Effector memory CD4-positive, alpha-beta T cell (primary cell): ENCODE data around the gene GOPC.

ENCODE experiments used
- DNase-seq, 3 donors: peaks; one replicate each; pipeline ENCODE4 v3.0.0-alpha.2; 2020
- H3K27ac ChIP-seq: 2 replicates; pipeline ENCODE4 v1.7.0; 2013; ENCODE audit warnings: mild to moderate bottlenecking, low read length, moderate library complexity; ENCODE audit not compliant: insufficient read depth, poor library complexity, severe bottlenecking
- H3K27me3 ChIP-seq: replicated peaks from 2 replicates; pipeline ENCODE4 v1.7.0; 2013; ENCODE audit warnings: mild to moderate bottlenecking, low read length; ENCODE audit not compliant: insufficient read depth, control insufficient read depth, poor library complexity, severe bottlenecking
- H3K36me3 ChIP-seq: 2 replicates; pipeline ENCODE4 v1.7.0; 2013; ENCODE audit warnings: mild to moderate bottlenecking, low read length, moderate library complexity; ENCODE audit not compliant: control insufficient read depth, insufficient read depth
- H3K4me1 ChIP-seq: 2 replicates; pipeline ENCODE4 v1.7.0; 2013; ENCODE audit warnings: low read length, mild to moderate bottlenecking; ENCODE audit not compliant: control insufficient read depth, insufficient read depth, poor library complexity, severe bottlenecking
- H3K4me3 ChIP-seq: 2 replicates; pipeline ENCODE4 v1.7.0; 2013; ENCODE audit warnings: low read length, low read depth, mild to moderate bottlenecking; ENCODE audit not compliant: insufficient read depth, poor library complexity, severe bottlenecking
- H3K9me3 ChIP-seq: 2 replicates; pipeline ENCODE4 v1.7.0; 2013; ENCODE audit warnings: mild to moderate bottlenecking, low read length, moderate library complexity; ENCODE audit not compliant: control insufficient read depth

Gene GOPC

DNA sequence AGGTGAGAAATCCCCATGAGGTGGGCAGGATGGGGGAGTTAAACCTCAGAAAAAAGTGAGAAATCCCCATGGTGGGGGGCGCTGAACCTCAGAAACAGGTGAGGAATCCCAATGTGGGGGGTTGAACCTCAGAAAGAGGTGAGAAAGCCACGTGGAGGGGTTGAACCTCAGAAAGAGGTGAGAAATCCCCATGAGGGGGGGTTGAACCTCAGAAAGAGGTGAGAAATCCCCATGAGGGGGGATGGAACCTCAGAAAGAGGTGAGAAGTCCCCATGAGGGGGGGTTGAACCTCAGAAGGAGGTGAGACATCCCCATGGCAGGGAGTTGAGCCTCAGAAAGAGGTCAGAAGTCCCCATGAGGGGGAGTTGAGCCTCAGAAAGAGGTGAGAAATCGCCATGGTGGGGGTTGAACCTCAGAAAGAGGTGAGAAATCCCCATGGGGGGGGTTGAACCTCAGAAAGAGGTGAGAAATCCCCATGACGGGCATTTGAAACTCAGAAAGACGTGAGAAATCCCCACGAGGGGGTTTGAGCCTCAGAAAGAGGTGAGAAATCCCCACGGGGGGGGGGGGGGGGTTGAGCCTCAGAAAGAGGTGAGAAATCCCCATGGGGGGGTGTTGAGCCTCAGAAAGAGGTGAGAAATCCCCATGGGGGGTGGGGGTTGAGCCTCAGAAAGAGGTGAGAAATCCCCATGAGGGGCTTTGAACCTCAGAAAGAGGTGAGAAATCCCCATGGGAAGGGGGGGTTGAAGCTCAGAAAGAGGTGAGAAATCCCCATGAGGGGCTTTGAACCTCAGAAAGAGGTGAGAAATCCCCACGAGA lies 14.3 kb upstream of the GOPC start:
- H3K27ac ChIP-seq: no peak overlapping the region
- peak; percentile 34 to 58 (median 42) for DNase-seq
- H3K27me3 ChIP-seq: no peaks in the 10 kb centered on the region
- H3K9me3 ChIP-seq: no peaks in the 10 kb centered on the region
- no peaks in the 10 kb centered on the region for H3K36me3 ChIP-seq
- no peak overlapping the region for H3K4me3 ChIP-seq
- peaks cover 5% of the 10 kb centered on the region for H3K4me1 ChIP-seq

DNA sequence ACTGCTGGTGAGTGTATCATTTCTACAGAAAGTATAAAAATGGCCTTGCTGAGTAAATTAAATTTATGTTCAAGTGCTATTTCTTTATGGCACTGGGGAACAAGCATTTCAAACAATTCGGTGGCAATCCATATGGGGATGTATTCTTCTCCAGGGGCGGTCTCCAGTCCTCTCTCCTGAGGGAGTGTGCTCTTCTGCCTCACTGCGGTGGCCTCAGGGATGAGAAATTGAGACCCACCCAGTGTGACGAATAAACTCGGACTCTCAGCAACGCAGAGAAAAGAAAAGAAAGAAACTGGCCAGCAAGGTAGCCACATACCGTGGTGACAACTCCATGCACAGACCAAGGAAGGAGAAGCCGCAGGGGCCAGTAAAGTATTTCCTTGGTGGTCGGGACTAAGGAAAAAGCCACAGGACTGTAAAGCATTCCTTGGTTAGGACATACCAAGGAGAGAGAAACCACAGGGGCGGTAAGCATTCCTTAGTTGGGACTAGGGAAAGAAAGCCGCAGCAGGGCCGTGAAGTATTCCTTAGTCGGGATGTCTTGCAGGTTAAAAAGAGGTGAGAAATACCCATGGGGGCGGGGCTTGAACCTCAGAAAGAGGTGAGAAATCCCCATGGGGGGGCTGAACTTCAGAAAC lies 13.6 kb upstream of the GOPC start:
- H3K4me1 ChIP-seq: peaks cover 5% of the 10 kb centered on the region
- no peak overlapping the region for H3K27ac ChIP-seq
- H3K27me3 ChIP-seq: no peaks in the 10 kb centered on the region
- no peak for DNase-seq
- H3K4me3 ChIP-seq: no peak overlapping the region
- no peaks in the 10 kb centered on the region for H3K9me3 ChIP-seq
- no peaks in the 10 kb centered on the region for H3K36me3 ChIP-seq

DNA sequence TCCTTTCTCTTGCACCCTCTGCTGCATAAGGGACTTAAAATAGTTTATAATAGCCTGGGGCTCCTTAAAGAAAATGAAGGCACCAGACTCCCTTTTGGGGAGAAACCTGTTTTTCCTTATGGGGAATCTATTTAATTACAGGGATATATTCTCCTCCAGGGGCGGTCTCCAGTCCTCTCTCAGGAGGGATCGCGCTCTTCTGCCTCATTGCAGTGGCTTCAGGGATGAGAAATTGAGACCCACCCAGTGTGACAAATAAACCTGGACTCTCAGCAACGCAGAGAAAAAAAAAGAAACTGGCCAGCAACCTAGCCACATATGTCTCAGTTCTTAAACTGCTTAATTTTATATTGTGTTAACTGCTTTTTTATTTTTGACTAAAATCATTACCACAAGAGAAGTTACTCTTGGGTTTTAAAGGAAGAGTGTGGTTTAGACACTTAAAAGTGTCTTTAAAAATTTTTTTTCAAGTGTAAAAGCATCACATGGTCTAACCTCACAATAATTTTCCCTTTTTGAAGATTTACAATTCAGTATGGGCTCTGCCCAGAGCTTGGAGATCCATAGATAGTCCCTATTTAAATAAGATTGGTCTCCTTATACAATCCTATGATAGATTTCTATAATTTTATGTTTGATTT lies 11.7 kb upstream of the GOPC start:
- no peak for DNase-seq
- H3K27me3 ChIP-seq: no peaks in the 10 kb centered on the region
- no peak overlapping the region for H3K4me3 ChIP-seq
- H3K4me1 ChIP-seq: peaks cover 5% of the 10 kb centered on the region
- no peaks in the 10 kb centered on the region for H3K36me3 ChIP-seq
- no peak overlapping the region for H3K27ac ChIP-seq
- no peaks in the 10 kb centered on the region for H3K9me3 ChIP-seq

DNA sequence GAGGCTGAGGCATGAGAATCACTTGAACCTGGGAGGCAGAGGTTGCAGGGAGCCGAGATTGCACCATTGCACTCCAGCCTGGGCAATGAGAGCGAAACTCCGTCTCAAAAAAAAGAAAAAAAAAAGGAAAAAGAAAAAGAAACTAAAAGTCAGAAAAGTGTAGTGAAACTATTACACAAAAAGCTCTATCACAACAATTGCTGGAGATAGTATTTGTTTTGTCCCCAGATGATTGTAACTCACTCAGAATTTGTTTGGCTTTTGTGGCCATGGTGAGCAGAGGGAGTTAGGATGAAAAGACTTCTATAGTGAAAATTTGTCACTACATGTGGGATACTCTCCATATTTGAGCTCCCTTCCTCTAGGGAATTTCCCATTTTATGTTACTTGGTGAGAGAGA lies 5.2 kb upstream of the GOPC start:
- no peak for DNase-seq

DNA sequence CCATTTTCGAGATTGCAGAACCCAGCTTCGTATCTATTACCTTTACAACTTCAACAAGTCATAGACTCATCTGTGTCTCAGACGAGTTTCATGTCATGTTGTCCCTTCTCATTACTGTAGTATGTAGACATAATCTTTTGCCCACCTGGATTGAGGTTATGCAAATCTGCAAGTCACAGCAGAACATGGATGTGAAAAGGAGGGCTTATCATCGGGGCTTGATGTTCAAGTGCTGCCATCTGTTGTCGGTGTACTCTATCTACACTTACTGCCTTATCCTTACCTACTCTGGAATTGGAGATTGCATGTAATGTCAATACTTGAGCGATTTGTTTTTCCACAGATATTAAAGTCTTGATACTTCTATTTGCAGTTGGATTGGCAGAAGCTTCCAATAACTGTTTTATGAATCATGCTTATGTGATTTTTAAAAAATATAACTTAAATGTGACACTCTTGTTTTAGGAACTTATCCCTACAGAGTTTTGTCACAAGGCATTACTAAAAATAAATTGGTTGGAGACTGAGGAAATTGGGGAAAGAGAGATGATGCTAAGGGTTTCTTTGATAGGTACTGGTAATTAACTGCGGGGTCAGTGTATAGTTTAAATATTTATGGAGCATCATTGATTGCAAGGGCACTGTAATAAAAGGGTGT lies 3.0 kb upstream of the GOPC start:
- peak in 2 of 3 donors; percentile 4 to 25 for DNase-seq
- no peak overlapping the region for H3K27ac ChIP-seq
- H3K27me3 ChIP-seq: no peaks in the 10 kb centered on the region
- no peaks in the 10 kb centered on the region for H3K9me3 ChIP-seq
- H3K36me3 ChIP-seq: no peaks in the 10 kb centered on the region
- peaks cover 13% of the 10 kb centered on the region for H3K4me1 ChIP-seq
- no peak overlapping the region for H3K4me3 ChIP-seq

More for the DNA sequence above, 5.2 kb upstream of the GOPC start:
- Histone ChIP-seq H3K9me3 (no peaks in the 10 kb centered on the region), H3K27me3 (no peaks in the 10 kb centered on the region), H3K36me3 (no peaks in the 10 kb centered on the region), H3K27ac (no peak overlapping the region), H3K4me3 (no peak overlapping the region), H3K4me1 (peaks cover 5% of the 10 kb centered on the region)

DNA sequence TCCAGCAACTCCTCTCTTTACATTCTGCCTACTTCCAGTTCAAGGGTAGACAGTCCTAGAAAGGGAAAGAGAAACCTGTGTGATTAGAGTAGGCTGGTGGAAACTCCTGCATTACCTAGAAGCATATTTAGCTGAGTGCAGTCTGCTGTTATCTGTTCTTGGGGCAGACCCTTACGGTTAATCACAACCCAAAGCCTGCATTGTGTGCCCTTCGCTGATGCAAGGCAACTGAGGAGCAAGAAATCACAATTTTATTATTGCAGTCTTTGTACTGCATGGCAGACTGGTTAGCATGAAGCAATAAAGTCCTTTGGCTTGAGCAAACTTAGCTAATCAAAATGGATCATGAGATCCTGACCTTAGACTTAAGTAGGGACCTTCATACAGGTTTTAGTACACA lies 1.5 kb upstream of the GOPC start:
- Histone ChIP-seq H3K36me3 (no peaks in the 10 kb centered on the region), H3K4me3 (no peak overlapping the region), H3K4me1 (peaks cover 13% of the 10 kb centered on the region), H3K27me3 (no peaks in the 10 kb centered on the region), H3K9me3 (no peaks in the 10 kb centered on the region), H3K27ac (no peak overlapping the region)
- DNase-seq: no peak

DNA sequence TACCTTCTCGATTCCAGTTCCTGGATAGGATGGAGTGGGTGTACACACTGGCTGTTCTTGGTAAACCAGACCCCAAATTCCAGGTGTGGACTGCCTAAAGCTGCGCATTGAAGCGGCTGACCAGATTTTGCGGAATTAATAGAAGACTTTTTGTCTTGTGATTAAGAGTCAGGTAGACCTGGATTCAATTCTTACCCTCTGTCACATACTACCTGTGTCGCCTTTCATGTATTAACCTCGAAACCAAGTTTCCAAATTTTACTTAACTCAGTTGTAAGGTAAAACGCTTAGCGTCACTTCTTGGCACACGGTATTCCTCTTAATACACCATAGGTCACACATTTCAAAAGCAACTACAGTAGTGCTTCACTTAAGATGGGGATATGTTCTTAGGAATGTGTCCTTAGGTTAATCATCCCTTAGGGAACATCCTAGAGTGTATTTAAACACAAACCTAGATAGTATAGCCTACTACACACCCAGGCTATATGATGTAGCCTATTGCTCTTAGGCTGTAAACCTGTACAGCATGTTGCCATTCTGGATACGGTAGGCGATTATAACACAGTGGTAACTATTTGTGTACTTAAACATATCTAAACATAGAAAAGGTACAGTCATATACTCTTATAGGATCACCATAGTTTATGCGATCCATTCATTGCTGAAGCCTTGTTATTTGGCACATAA lies 733 bp upstream of the GOPC start:
- H3K27ac ChIP-seq: peak overlapping the region; percentile 77
- peaks cover 13% of the 10 kb centered on the region for H3K4me1 ChIP-seq
- DNase-seq: no peak
- peak overlapping the region; percentile 94 for H3K4me3 ChIP-seq
- H3K9me3 ChIP-seq: no peaks in the 10 kb centered on the region
- no peaks in the 10 kb centered on the region for H3K27me3 ChIP-seq
- no peaks in the 10 kb centered on the region for H3K36me3 ChIP-seq

DNA sequence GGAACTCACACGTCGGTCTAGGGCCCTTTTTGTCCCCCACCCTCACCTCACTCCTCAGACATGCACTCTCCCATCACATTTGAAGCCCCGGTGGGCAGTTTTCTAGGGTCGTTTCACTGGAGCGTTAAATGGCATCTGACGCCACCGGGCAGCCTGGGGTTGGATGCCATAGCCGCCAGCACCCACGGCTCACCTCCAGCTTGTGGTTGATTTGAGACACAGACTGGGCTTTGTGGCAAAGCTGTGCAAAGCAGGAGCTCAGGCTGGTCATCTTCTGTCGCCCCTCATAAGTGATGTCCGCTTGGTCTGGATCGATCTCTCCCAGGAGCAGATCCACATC lies 530 bp downstream of the GOPC start:
- Histone ChIP-seq H3K4me3 (peak overlapping the region; percentile 94), H3K36me3 (no peaks in the 10 kb centered on the region), H3K27me3 (no peaks in the 10 kb centered on the region), H3K27ac (peak overlapping the region; percentile 77), H3K4me1 (peaks cover 13% of the 10 kb centered on the region), H3K9me3 (no peaks in the 10 kb centered on the region)
- no peak for DNase-seq

DNA sequence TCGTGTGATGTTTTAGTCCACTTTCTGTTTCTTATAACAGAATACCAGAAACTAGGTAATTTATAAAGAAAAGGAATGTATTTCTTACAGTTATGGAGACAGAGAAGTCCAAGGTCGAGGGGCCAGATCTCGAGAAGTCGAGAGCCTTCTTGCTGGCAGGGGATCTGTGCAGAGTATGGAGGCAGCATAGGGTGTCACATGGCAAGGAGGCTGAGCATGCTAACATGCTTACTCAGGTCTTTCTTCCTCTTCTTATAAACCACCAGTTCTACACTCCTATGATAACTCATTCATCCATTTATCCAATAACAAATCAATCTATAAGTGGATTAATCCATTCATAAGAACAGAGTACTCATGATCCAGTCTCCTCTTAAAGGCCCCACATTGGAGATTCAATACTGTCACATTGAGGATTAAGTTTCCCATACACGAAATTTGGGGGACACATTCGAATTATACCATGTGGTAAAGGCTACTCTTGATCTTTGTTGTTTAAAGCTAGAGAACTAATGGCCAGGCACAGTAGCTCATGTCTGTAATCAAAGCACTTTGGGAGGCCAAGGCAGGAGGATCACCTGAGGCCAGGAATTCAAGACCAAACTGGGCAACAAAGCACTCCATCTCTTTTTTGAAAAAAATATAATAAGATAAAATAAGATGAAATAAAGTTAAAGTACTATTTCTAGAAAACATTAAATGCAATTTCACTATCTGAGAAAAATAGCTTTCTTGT lies 2.1 kb downstream of the GOPC start:
- Histone ChIP-seq H3K27me3 (no peaks in the 10 kb centered on the region), H3K9me3 (no peaks in the 10 kb centered on the region), H3K27ac (no peak overlapping the region), H3K4me1 (peaks cover 13% of the 10 kb centered on the region), H3K4me3 (peak overlapping the region; percentile 94), H3K36me3 (no peaks in the 10 kb centered on the region)
- no peak for DNase-seq
